ENCODE results near the gene SMG6. TPM values are rescaled to one million over a fixed set of nuclear protein-coding genes. Genes with fewer than 3 reads are reported as not detected.

SMG6 gene
- total and polyA plus RNA-seq, 8 donors, result 27.7 to 42.2 (median 38.5) TPM

GRCh38 chr17:2065949-2066400 lies 237.6 kb downstream of the SMG6 start:
- intact Hi-C loops (cut with DNase I), result no loop called here
- TF ChIP-seq, protein P1, sequence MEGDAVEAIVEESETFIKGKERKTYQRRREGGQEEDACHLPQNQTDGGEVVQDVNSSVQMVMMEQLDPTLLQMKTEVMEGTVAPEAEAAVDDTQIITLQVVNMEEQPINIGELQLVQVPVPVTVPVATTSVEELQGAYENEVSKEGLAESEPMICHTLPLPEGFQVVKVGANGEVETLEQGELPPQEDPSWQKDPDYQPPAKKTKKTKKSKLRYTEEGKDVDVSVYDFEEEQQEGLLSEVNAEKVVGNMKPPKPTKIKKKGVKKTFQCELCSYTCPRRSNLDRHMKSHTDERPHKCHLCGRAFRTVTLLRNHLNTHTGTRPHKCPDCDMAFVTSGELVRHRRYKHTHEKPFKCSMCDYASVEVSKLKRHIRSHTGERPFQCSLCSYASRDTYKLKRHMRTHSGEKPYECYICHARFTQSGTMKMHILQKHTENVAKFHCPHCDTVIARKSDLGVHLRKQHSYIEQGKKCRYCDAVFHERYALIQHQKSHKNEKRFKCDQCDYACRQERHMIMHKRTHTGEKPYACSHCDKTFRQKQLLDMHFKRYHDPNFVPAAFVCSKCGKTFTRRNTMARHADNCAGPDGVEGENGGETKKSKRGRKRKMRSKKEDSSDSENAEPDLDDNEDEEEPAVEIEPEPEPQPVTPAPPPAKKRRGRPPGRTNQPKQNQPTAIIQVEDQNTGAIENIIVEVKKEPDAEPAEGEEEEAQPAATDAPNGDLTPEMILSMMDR (IDR thresholded peaks at IDR 0.05), result no peak
- DNase-seq, result no peak
- Histone ChIP-seq H3K36me3 (peaks cover 0 to 59% of the 10 kb centered on the region in 2 donors), H3K4me1 (peaks cover 14 to 54% of the 10 kb centered on the region in 2 donors), H3K27me3 (no peaks in the 10 kb centered on the region), H3K4me3 (no peak overlapping the region), H3K27ac (peak overlapping the region; percentile 6 to 47), H3K9me3 (no peaks in the 10 kb centered on the region)
- ATAC-seq, result no peak

GRCh38 chr17:2064980-2065785 lies 238.4 kb downstream of the SMG6 start:
- intact Hi-C loops (cut with DNase I), result no loop called here
- DNase-seq, result no peak
- Histone ChIP-seq H3K4me3 (no peak overlapping the region), H3K4me1 (peaks cover 14 to 46% of the 10 kb centered on the region in 2 donors), H3K9me3 (no peaks in the 10 kb centered on the region), H3K27me3 (no peaks in the 10 kb centered on the region), H3K27ac (peak overlapping the region; percentile 6 to 47), H3K36me3 (peaks cover 0 to 67% of the 10 kb centered on the region in 2 donors)
- ATAC-seq, result peak; percentile 13
- TF ChIP-seq, protein P1 (IDR thresholded peaks at IDR 0.05), result peak in 1 of 2 donors; percentile 38

GRCh38 chr17:2064520-2064971 lies 239.0 kb downstream of the SMG6 start:
- TF ChIP-seq, protein P1 (IDR thresholded peaks at IDR 0.05), result no peak
- no peaks in the 10 kb centered on the region for H3K27me3 ChIP-seq
- H3K36me3 ChIP-seq, result peaks cover 0 to 73% of the 10 kb centered on the region in 2 donors
- H3K4me1 ChIP-seq, result peaks cover 14 to 50% of the 10 kb centered on the region in 2 donors
- peak overlapping the region; percentile 6 to 47 for H3K27ac ChIP-seq
- no peaks in the 10 kb centered on the region for H3K9me3 ChIP-seq
- intact Hi-C loops (cut with DNase I), result no loop called here
- no peak overlapping the region for H3K4me3 ChIP-seq
- ATAC-seq (no peak), DNase-seq (no peak)

DNA sequence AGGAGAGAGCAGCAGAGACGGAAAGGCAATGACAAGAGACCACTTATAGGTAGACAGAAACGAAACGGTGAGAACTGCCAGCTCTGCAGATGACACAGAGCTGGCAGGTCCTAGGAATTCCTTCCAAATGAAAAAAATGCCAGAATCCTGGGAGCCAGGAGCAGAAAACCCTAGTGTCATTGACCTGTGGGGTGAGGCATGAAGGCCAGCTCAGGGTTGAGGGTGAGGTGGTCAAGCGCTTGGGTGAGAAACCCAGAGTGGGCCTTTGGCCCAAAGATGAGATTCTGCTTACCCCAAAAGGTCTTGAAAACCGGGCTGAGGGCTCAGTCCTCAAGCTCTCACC lies 239.5 kb downstream of the SMG6 start:
- DNase-seq (no peak), ATAC-seq (no peak)
- H3K4me1 ChIP-seq, result peaks cover 16 to 54% of the 10 kb centered on the region in 2 donors
- H3K27ac ChIP-seq, result peak overlapping the region; percentile 6 to 66
- no peak overlapping the region for H3K4me3 ChIP-seq
- TF ChIP-seq, protein P1 (IDR thresholded peaks at IDR 0.05), result no peak
- intact Hi-C loops (cut with DNase I), result no loop called here
- H3K27me3 ChIP-seq, result peaks cover 0 to 1% of the 10 kb centered on the region in 2 donors
- peaks cover 0 to 78% of the 10 kb centered on the region in 2 donors for H3K36me3 ChIP-seq
- H3K9me3 ChIP-seq, result no peaks in the 10 kb centered on the region

Measured in left lung (tissue), 10 donors.